Measurements from ENCODE around the gene RABEP1. TPM values are rescaled to one million over a fixed set of nuclear protein-coding genes. Genes with fewer than 3 reads are reported as not detected.

The RABEP1 gene
- total RNA-seq, 1 experiment from 2014 or later = 21.8 TPM

DNA sequence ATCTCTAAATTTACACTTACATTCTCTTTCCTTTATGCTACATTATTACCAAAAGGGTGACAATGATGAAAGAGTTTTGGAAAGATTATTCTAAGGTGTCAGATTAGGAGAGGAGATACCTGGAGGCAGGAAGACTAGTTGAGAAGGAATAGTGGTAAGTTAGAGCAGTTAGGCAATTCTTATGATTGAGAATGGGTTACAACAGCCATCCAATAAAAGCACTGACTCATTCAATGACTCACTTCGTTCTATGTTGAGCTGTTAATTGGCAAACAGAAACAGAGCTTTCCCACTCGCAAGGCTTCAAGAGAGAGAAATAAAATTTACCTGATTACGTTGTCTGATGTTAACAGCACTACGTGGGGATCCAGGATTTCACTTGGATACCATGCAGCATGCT is 131.6 kb downstream of the RABEP1 start:
- H3K4me1 ChIP-seq = no peaks in the 10 kb centered on the region
- H3K27ac Mint-ChIP-seq (ENCODE audit: unreplicated experiment) = no peak overlapping the region
- no peak overlapping the region for H3K4me3 ChIP-seq (ENCODE audit: low read depth, low read length)
- TF ChIP-seq, protein P1, sequence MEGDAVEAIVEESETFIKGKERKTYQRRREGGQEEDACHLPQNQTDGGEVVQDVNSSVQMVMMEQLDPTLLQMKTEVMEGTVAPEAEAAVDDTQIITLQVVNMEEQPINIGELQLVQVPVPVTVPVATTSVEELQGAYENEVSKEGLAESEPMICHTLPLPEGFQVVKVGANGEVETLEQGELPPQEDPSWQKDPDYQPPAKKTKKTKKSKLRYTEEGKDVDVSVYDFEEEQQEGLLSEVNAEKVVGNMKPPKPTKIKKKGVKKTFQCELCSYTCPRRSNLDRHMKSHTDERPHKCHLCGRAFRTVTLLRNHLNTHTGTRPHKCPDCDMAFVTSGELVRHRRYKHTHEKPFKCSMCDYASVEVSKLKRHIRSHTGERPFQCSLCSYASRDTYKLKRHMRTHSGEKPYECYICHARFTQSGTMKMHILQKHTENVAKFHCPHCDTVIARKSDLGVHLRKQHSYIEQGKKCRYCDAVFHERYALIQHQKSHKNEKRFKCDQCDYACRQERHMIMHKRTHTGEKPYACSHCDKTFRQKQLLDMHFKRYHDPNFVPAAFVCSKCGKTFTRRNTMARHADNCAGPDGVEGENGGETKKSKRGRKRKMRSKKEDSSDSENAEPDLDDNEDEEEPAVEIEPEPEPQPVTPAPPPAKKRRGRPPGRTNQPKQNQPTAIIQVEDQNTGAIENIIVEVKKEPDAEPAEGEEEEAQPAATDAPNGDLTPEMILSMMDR (IDR thresholded peaks at IDR 0.05; ENCODE audit: insufficient read depth in 1 of 2, low read depth in 1 of 2, low read length in 1 of 2, severe bottlenecking in 1 of 2, unreplicated experiment in 1 of 2) = no peak
- no peaks in the 10 kb centered on the region for H3K36me3 ChIP-seq (ENCODE audit: control insufficient read depth, insufficient read depth, low read length)
- no peaks in the 10 kb centered on the region for H3K9me3 ChIP-seq
- intact Hi-C loops (cut with micrococcal nuclease; ENCODE audit: unreplicated experiment) = no loop called here
- no peaks in the 10 kb centered on the region for H3K9me3 Mint-ChIP-seq (ENCODE audit: unreplicated experiment)
- H3K4me1 Mint-ChIP-seq (ENCODE audit: low read depth, unreplicated experiment) = no peaks in the 10 kb centered on the region
- DNase-seq = no peak
- peaks cover 28% of the 10 kb centered on the region for H3K36me3 Mint-ChIP-seq (ENCODE audit: insufficient read depth, unreplicated experiment)
- no TSS peak for BruUV-seq (replicated peaks)
- ChIA-PET POLR2A (no interaction called here), CTCF (no interaction called here)
- H3K27me3 ChIP-seq (replicated peaks; ENCODE audit: control insufficient read depth, insufficient read depth, low read length) = no peaks in the 10 kb centered on the region
- H3K27me3 Mint-ChIP-seq (ENCODE audit: insufficient read depth, unreplicated experiment) = no peaks in the 10 kb centered on the region
- no peak overlapping the region for H3K4me3 Mint-ChIP-seq (ENCODE audit: unreplicated experiment)

DNA sequence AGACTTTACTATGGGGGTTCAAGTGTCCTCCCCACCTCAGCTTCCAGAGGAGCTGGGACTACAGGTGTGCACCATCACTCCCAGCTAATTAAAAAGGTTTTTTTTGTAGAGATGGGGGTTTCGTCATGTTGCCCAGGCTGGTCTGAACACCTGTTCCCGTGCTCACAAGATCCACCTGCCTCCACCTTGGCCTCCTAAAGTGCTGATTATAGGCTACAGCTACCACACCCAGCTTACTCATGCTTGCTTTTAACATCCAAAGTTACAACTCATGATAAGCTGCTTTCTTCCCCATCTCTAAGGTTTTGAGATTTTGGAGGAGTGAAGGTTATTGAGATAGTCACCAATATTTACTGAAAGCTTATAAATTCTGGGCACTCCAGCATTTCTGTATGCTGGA is 134.8 kb downstream of the RABEP1 start:
- Mint-ChIP-seq H3K36me3 (ENCODE audit: insufficient read depth, unreplicated experiment) (peaks cover 36% of the 10 kb centered on the region), H3K4me1 (ENCODE audit: low read depth, unreplicated experiment) (no peaks in the 10 kb centered on the region), H3K4me3 (ENCODE audit: unreplicated experiment) (peak overlapping the region; percentile 14), H3K27me3 (ENCODE audit: insufficient read depth, unreplicated experiment) (no peaks in the 10 kb centered on the region), H3K27ac (ENCODE audit: unreplicated experiment) (no peak overlapping the region), H3K9me3 (ENCODE audit: unreplicated experiment) (no peaks in the 10 kb centered on the region)
- TF ChIP-seq, protein P1 (IDR thresholded peaks at IDR 0.05; ENCODE audit: insufficient read depth in 1 of 2, low read depth in 1 of 2, low read length in 1 of 2, severe bottlenecking in 1 of 2, unreplicated experiment in 1 of 2) = no peak
- intact Hi-C loops (cut with micrococcal nuclease; ENCODE audit: unreplicated experiment) = no loop called here
- Histone ChIP-seq H3K4me3 (ENCODE audit: low read depth, low read length) (no peak overlapping the region), H3K4me1 (no peaks in the 10 kb centered on the region), H3K9me3 (no peaks in the 10 kb centered on the region), H3K27me3 (replicated peaks; ENCODE audit: control insufficient read depth, insufficient read depth, low read length) (no peaks in the 10 kb centered on the region), H3K36me3 (ENCODE audit: control insufficient read depth, insufficient read depth, low read length) (no peaks in the 10 kb centered on the region)
- ChIA-PET CTCF (no interaction called here), POLR2A (no interaction called here)
- DNase-seq = no peak
- BruUV-seq (replicated peaks) = no TSS peak

DNA sequence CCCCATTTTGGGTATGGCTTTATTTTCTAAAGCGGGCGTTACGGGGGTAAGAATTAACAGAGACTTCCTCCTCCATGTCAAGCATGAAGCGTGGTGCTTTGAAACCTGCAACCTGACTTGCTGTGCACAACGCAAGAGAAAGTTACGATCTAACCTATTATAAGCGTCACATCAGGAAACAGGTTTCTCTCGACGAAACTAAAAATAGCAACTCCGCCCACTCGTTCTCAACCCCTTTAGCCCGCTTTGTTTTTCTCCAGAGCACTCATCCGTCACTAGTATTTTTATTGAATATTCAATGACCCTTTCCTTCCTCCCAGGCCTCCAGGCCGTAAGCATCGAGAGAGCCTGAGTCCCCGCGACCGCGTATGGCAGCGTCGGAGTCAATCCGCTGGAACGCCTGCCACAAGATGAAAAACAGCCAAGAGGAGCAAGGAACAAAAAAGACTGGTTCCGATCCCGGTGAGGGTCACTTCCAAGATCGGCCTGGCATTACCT is 136.8 kb downstream of the RABEP1 start:
- Mint-ChIP-seq H3K27ac (ENCODE audit: unreplicated experiment) (peak overlapping the region; percentile 93), H3K4me3 (ENCODE audit: unreplicated experiment) (peak overlapping the region; percentile 94), H3K9me3 (ENCODE audit: unreplicated experiment) (no peaks in the 10 kb centered on the region), H3K27me3 (ENCODE audit: insufficient read depth, unreplicated experiment) (no peaks in the 10 kb centered on the region), H3K4me1 (ENCODE audit: low read depth, unreplicated experiment) (no peaks in the 10 kb centered on the region), H3K36me3 (ENCODE audit: insufficient read depth, unreplicated experiment) (peaks cover 17% of the 10 kb centered on the region)
- CTCF ChIA-PET = interaction anchor here (1.2 kb wide), 1 partner anchor 20 kb away, joined by 10 read pairs; the partner anchor contains the start of gene C1QBP
- TSS peak; percentile 78 for BruUV-seq (replicated peaks)
- no peak for DNase-seq
- TF ChIP-seq, protein P1 (IDR thresholded peaks at IDR 0.05; ENCODE audit: insufficient read depth in 1 of 2, low read depth in 1 of 2, low read length in 1 of 2, severe bottlenecking in 1 of 2, unreplicated experiment in 1 of 2) = no peak
- Histone ChIP-seq H3K27me3 (replicated peaks; ENCODE audit: control insufficient read depth, insufficient read depth, low read length) (no peaks in the 10 kb centered on the region), H3K9me3 (no peaks in the 10 kb centered on the region), H3K36me3 (ENCODE audit: control insufficient read depth, insufficient read depth, low read length) (no peaks in the 10 kb centered on the region), H3K4me3 (ENCODE audit: low read depth, low read length) (peak overlapping the region; percentile 77), H3K4me1 (no peaks in the 10 kb centered on the region)
- POLR2A ChIA-PET = interaction anchor here (0.8 to 1.7 kb wide), 8 partner anchors 10 to 308 kb away, joined by 3 to 5 read pairs (median 4); partner anchors contain the start of genes C1QBP, DHX33 and MIS12
- intact Hi-C loops (cut with micrococcal nuclease; ENCODE audit: unreplicated experiment) = no loop called here
